Subcutaneous abdominal adipose tissue (tissue), 5 donors: Measurements from ENCODE around the gene MAGEA2B.
"Not testable (repeated sequence)": the region's sequence is repeated elsewhere in the genome, so short reads cannot be mapped to it uniquely, and the experiment has no call there.

Experiments
- H3K27ac ChIP-seq: one replicate; pipeline ENCODE4 v1.7.0; 2013; ENCODE audit warnings: low read depth, mild to moderate bottlenecking, inconsistent platforms, low read length, moderate library complexity
- H3K27me3 ChIP-seq, 5 donors: one replicate each; pipeline ENCODE4 v1.7.0; 2013; ENCODE audit warnings: low read length in 5 of 5, inconsistent platforms in 1 of 5; ENCODE audit not compliant: control insufficient read depth in 5 of 5, insufficient read depth in 4 of 5
- H3K36me3 ChIP-seq, 5 donors: one replicate each; pipeline ENCODE4 v1.7.0; 2013; ENCODE audit warnings: low read length in 5 of 5; ENCODE audit not compliant: control insufficient read depth in 5 of 5, insufficient read depth in 5 of 5
- H3K4me1 ChIP-seq, 5 donors: one replicate each; pipeline ENCODE4 v1.7.0; 2013; ENCODE audit warnings: low read length in 5 of 5, mild to moderate bottlenecking in 3 of 5, moderate library complexity in 1 of 5; ENCODE audit not compliant: control insufficient read depth in 5 of 5, insufficient read depth in 5 of 5
- H3K4me3 ChIP-seq, 5 donors: one replicate each; pipeline ENCODE4 v1.7.0; 2013; ENCODE audit warnings: low read length in 5 of 5, low read depth in 1 of 5
- H3K9ac ChIP-seq, 5 donors: one replicate each; pipeline ENCODE4 v1.7.0; 2013; ENCODE audit warnings: low read length in 5 of 5, mild to moderate bottlenecking in 4 of 5, moderate library complexity in 3 of 5
- H3K9me3 ChIP-seq, 5 donors: one replicate each; pipeline ENCODE4 v1.7.0; 2013; ENCODE audit warnings: low read length in 5 of 5; ENCODE audit not compliant: control insufficient read depth in 5 of 5
- donor health status: healthy.
- donor health status: healthy.
- donor health status: healthy.
- donor health status: healthy.
- donor health status: healthy.

The MAGEA2B gene, protein sequence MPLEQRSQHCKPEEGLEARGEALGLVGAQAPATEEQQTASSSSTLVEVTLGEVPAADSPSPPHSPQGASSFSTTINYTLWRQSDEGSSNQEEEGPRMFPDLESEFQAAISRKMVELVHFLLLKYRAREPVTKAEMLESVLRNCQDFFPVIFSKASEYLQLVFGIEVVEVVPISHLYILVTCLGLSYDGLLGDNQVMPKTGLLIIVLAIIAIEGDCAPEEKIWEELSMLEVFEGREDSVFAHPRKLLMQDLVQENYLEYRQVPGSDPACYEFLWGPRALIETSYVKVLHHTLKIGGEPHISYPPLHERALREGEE

DNA sequence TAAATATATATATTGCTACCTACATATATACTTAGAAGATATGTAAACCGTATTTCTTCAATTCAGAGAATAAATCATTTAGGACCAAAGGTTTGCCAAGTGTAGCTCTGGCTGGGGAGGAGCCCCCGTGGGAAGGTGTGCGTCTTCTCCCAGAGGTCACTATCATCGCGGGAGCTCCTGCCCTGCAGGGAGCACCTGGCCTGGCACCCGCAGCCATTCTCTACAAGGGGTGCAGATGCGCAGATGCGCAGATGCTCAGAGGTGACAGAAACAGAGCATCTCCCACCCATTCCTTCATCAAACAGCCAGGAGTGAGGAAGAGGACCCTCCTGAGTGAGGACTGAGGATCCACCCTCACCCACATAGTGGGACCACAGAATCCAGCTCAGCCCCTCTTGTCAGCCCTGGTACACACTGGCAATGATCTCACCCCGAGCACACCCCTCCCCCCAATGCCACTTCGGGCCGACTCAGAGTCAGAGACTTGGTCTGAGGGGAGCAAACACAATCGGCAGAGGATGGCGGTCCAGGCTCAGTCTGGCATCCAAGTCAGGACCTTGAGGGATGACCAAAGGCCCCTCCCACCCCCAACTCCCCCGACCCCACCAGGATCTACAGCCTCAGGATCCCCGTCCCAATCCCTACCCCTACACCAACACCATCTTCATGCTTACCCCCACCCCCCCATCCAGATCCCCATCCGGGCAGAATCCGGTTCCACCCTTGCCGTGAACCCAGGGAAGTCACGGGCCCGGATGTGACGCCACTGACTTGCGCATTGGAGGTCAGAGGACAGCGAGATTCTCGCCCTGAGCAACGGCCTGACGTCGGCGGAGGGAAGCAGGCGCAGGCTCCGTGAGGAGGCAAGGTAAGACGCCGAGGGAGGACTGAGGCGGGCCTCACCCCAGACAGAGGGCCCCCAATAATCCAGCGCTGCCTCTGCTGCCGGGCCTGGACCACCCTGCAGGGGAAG, at the start of gene MAGEA2B:
Gene MAGEA2B, plus strand, starts transcription at position 814 of the 973 bp plus-strand sequence. CDS start 2,479 bp downstream, outside the sequence.
- H3K4me1 ChIP-seq, H3K4me3 ChIP-seq, H3K9ac ChIP-seq: not testable (repeated sequence)

DNA sequence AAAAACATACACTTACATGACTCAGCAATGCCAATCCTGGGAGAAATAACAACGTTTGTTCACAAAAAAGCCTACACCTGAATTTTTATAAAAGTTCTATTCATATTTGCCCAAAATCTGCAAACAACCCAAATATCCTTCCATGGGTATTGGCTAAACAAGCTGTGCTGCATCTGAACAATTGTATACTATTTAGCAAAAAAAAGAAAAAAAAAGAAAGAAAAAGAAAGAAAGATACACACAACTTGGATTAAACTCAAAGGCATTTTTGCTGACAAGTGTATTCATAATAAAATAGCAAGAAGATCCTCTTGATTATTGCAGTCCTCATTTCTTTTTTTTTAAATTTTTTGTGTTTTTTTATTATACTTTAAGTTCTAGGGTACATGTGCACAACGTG, 40.3 kb upstream of the MAGEA2B start:
- Histone ChIP-seq H3K36me3 (no peaks in the 10 kb centered on the region), H3K4me3 (no peak overlapping the region), H3K27ac (no peak overlapping the region), H3K9me3 (peaks cover 0 to 4% (median 0%) of the 10 kb centered on the region in 5 donors), H3K9ac (no peak overlapping the region), H3K4me1 (no peaks in the 10 kb centered on the region), H3K27me3 (peaks cover 0 to 5% (median 2%) of the 10 kb centered on the region in 5 donors)

More for the DNA sequence above, at the start of gene MAGEA2B:
- H3K9me3 ChIP-seq, H3K27ac ChIP-seq, H3K27me3 ChIP-seq, H3K36me3 ChIP-seq: not testable (repeated sequence)

DNA sequence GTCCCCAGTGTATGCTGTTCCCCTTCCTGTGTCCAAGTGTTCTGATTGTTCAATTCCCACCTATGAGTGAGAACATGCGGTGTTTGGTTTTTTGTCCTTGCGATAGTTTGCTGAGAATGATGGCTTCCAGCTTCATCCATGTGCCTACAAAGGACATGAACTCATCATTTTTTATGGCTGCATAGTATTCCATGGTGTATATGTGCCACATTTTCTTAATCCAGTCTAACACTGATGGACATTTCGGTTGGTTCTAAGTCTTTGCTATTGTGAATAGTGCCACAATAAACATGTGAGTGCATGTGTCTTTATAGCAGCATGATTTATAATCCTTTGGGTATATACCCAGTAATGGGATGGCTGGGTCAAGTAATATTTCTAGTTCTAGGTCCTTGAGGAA, 39.8 kb upstream of the MAGEA2B start:
- H3K36me3 ChIP-seq, H3K9me3 ChIP-seq, H3K4me1 ChIP-seq, H3K4me3 ChIP-seq, H3K9ac ChIP-seq, H3K27me3 ChIP-seq, H3K27ac ChIP-seq: not testable (repeated sequence)

DNA sequence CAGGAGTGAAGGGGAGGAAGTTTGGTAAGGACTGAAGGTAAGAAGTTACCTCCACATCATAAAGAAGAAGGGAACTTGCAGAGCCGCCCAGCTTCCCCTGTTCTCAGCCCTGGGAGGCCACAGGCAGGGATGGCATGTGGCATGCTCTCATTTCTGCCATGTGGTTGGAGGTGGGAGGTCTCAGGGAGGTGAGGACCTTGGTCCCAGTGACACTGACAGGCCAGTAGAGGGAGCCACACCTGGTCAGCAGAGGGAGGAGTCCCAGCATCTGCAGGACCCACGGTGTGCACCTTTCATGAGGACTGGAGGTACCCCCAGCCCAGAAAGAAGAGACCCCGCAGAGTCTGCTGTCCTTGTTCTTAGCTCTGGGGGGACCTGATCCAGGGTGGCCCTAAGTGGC, 33.4 kb upstream of the MAGEA2B start:
- H3K4me1 ChIP-seq, H3K27ac ChIP-seq, H3K36me3 ChIP-seq, H3K9me3 ChIP-seq, H3K27me3 ChIP-seq, H3K4me3 ChIP-seq, H3K9ac ChIP-seq: not testable (repeated sequence)

DNA sequence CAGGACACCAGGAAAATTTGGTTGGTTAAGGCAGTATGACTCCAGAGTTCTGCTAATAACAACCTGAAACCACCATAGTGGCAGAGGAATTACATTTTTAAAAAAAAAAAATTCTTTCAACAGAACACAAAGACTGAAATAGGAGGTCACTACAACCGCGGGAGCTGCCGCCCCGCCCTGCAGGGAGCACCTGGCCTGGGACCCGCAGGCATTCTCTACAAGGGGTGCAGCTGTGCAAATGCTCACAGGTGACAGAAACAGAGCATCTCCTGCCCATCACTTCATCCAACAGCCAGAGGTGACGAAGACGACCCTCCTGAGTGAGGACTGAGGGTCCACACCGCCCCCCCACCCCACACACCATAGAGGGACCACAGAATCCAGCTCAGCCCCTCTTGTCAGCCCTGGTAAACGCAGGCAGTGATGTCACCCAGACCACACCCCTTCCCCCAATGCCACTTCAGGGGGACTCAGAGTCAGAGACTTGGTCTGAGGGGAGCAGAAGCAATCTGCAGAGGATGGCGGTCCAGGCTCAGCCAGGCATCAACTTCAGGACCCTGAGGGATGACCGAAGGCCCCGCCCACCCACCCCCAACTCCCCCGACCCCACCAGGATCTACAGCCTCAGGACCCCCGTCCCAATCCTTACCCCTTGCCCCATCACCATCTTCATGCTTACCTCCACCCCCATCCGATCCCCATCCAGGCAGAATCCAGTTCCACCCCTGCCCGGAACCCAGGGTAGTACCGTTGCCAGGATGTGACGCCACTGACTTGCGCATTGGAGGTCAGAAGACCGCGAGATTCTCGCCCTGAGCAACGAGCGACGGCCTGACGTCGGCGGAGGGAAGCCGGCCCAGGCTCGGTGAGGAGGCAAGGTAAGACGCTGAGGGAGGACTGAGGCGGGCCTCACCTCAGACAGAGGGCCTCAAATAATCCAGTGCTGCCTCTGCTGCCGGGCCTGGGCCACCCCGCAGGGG, 16.2 kb upstream of the MAGEA2B start, which contains the start of gene MAGEA3:
Gene MAGEA3, plus strand, starts transcription at position 843 of the 980 bp plus-strand sequence. CDS start 2,039 bp downstream, outside the sequence.
- H3K9me3 ChIP-seq, H3K36me3 ChIP-seq, H3K4me1 ChIP-seq: not testable (repeated sequence)

DNA sequence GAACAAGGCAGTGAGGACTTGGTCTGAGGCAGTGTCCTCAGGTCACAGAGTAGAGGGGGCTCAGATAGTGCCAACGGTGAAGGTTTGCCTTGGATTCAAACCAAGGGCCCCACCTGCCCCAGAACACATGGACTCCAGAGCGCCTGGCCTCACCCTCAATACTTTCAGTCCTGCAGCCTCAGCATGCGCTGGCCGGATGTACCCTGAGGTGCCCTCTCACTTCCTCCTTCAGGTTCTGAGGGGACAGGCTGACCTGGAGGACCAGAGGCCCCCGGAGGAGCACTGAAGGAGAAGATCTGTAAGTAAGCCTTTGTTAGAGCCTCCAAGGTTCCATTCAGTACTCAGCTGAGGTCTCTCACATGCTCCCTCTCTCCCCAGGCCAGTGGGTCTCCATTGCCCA, 14.0 kb upstream of the MAGEA2B start:
- not testable (repeated sequence) for H3K4me1 ChIP-seq, H3K36me3 ChIP-seq, H3K9me3 ChIP-seq, H3K9ac ChIP-seq, H3K27ac ChIP-seq, H3K4me3 ChIP-seq, H3K27me3 ChIP-seq

More for the DNA sequence above, 16.2 kb upstream of the MAGEA2B start, which contains the start of gene MAGEA3:
- H3K27ac ChIP-seq, H3K4me3 ChIP-seq, H3K9ac ChIP-seq, H3K27me3 ChIP-seq: not testable (repeated sequence)

DNA sequence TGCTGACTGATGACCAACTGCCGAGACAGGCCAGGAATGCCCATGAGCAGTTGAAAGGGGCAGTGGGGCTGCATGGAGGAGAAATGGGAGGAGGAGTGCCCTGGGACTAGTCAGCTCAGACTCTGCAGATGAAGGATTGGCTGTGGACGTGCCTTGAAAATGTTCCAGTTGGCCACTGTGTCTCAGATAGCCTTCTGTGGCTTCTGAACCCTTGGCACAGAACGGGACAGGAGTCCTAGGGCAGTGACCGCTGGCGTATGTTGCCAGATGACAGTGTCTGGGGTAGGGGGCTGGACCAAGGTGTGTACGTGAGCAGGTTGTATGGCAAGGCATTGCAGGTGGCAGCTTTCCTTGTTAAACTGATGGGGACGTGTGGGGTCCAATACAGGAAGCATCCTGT, 7.9 kb upstream of the MAGEA2B start:
- not testable (repeated sequence) for H3K27ac ChIP-seq, H3K4me1 ChIP-seq

DNA sequence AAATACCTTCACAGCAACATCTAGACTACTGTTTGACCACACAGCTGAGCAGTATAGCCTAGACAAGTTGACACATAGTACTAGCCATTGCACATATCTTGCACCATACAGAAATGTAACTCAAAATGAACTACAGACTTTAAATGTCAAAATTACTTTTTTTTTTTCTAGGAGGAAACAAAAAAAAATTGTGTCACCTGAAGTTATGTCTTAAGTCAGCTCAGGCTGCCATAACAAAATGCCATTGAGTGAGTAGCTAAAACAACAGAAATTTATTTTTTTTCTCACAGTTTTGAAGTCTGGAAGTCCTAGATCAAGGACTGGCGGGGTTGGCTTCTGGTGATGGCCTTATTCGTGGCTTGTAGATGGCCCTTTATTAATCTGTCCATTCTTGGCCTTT, 5.3 kb upstream of the MAGEA2B start, which contains the start of gene CSAG2:
Gene CSAG2, minus strand, starts transcription at position 101 of the 400 bp plus-strand sequence. CDS start 161 bp downstream, outside the sequence.
- not testable (repeated sequence) for H3K27me3 ChIP-seq, H3K36me3 ChIP-seq, H3K4me1 ChIP-seq, H3K9ac ChIP-seq, H3K4me3 ChIP-seq, H3K9me3 ChIP-seq, H3K27ac ChIP-seq

More for the DNA sequence above, 7.9 kb upstream of the MAGEA2B start:
- H3K9me3 ChIP-seq, H3K36me3 ChIP-seq, H3K27me3 ChIP-seq, H3K4me3 ChIP-seq, H3K9ac ChIP-seq: not testable (repeated sequence)

DNA sequence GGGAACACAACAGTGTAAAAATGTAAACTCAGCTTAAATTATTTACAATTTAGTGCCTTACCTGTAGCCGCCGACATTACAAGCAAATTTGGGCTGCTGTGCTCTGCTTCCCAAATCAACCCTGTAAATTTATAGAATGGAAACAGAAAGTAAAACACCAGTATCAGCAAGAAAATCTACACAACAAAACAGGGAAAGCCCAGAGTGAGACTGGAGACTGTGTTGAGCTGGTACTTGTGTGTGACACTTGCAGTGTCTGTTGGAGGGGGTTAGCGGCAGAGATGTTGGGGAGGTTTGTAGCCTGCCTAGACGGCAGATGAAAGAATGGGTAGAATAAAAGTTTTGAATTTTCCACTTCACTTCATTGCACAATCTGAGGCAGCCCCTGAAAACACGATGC, 1.2 kb upstream of the MAGEA2B start:
- not testable (repeated sequence) for H3K36me3 ChIP-seq, H3K9ac ChIP-seq, H3K9me3 ChIP-seq, H3K27me3 ChIP-seq, H3K4me3 ChIP-seq, H3K27ac ChIP-seq, H3K4me1 ChIP-seq
